ENCODE measurements around the gene LDLRAD3. TPM values are rescaled to one million over a fixed set of nuclear protein-coding genes. Genes with fewer than 3 reads are reported as not detected.
A peak's percentile ranks its signal among the peaks of the same experiment; 100 is the strongest.

LDLRAD3 gene
- total and polyA plus RNA-seq, 9 donors: 14.5 to 32.4 (median 17.2) TPM

- DNase-seq: no peak
- TF ChIP-seq, protein P1, sequence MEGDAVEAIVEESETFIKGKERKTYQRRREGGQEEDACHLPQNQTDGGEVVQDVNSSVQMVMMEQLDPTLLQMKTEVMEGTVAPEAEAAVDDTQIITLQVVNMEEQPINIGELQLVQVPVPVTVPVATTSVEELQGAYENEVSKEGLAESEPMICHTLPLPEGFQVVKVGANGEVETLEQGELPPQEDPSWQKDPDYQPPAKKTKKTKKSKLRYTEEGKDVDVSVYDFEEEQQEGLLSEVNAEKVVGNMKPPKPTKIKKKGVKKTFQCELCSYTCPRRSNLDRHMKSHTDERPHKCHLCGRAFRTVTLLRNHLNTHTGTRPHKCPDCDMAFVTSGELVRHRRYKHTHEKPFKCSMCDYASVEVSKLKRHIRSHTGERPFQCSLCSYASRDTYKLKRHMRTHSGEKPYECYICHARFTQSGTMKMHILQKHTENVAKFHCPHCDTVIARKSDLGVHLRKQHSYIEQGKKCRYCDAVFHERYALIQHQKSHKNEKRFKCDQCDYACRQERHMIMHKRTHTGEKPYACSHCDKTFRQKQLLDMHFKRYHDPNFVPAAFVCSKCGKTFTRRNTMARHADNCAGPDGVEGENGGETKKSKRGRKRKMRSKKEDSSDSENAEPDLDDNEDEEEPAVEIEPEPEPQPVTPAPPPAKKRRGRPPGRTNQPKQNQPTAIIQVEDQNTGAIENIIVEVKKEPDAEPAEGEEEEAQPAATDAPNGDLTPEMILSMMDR (IDR thresholded peaks at IDR 0.05): no peak
- TF ChIP-seq POLR2A (IDR thresholded peaks at IDR 0.05) (no peak), EP300 (IDR thresholded peaks at IDR 0.05) (no peak)
- no peaks in the 10 kb centered on the region for H3K9me3 ChIP-seq
- WGBS, 3 donors: 36 to 59% (median 39%) methylated on average over 4 of the region's 4 CpGs
- intact Hi-C loops (cut with DNase I): no loop called here
- H3K27me3 ChIP-seq: no peaks in the 10 kb centered on the region
- peaks cover 29% of the 10 kb centered on the region for H3K4me1 ChIP-seq (ENCODE audit: insufficient read depth)
- H3K4me3 ChIP-seq: no peak overlapping the region
- no peaks in the 10 kb centered on the region for H3K36me3 ChIP-seq
- H3K27ac ChIP-seq: no peak overlapping the region
These were observed 35.0 kb downstream of the LDLRAD3 start for GRCh38 chr11:35978891-35979290.

- Histone ChIP-seq H3K27ac (peak overlapping the region in 1 of 2 donors; percentile 53), H3K9me3 (no peaks in the 10 kb centered on the region), H3K36me3 (no peaks in the 10 kb centered on the region), H3K4me3 (no peak overlapping the region), H3K4me1 (ENCODE audit: insufficient read depth) (peaks cover 33% of the 10 kb centered on the region), H3K27me3 (no peaks in the 10 kb centered on the region)
- 18 to 48% (median 25%) methylated on average over 9 of the region's 9 CpGs for WGBS, 3 donors
- intact Hi-C loops (cut with DNase I): no loop called here
- TF ChIP-seq, protein P1 (IDR thresholded peaks at IDR 0.05): no peak
- TF ChIP-seq POLR2A (IDR thresholded peaks at IDR 0.05): no peak
- no peak for TF ChIP-seq EP300 (IDR thresholded peaks at IDR 0.05)
- DNase-seq: no peak
These were observed 37.0 kb downstream of the LDLRAD3 start for GRCh38 chr11:35980686-35981390.

DNA sequence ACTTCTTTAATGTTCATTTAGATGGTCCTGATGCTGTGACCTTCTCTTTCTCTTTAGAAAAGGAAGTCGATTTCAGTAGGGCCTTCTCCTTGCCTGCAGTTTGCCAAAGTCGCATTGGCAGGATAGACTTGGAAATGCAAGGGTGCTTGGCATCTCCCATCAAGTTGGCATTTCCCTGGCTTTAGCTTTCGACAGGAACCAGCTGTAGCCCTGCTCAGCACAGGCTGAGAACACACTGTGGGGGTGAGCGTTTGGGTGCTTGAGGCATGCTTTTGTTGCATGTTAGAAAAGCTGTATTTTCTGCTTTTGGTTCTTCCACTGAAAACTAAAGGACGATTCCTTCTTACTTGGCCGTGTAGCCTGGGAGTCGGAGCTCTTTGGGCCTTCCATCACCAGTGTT, 37.7 kb downstream of the LDLRAD3 start:
- Histone ChIP-seq H3K27me3 (no peaks in the 10 kb centered on the region), H3K4me1 (ENCODE audit: insufficient read depth) (peaks cover 33% of the 10 kb centered on the region), H3K9me3 (no peaks in the 10 kb centered on the region), H3K4me3 (no peak overlapping the region), H3K27ac (no peak overlapping the region), H3K36me3 (no peaks in the 10 kb centered on the region)
- intact Hi-C loops (cut with DNase I): no loop called here
- WGBS, 3 donors: 20 to 43% (median 33%) methylated on average over 7 of the region's 7 CpGs
- TF ChIP-seq POLR2A (IDR thresholded peaks at IDR 0.05) (no peak), EP300 (IDR thresholded peaks at IDR 0.05) (no peak)
- TF ChIP-seq, protein P1 (IDR thresholded peaks at IDR 0.05): no peak
- peak; percentile 19 to 51 (median 39) for DNase-seq

DNA sequence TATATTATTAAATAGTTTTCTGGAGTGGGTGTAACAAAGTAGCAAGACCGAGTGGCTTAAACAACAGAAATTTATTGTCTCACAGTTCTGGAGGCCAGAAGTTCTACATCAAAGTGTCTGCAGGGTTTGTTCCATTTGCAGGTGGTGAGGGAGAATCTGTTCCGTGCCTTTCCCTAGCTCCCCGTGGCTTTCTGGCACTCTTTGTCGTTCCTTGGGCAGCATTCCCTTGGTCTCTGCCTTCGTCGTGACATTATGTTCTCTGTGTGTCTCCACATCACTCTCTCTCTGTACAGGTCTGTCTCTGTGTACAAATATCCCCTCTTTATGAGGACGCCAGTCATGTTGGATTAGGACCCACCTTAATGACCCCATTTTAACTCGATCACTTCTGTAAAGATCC, 38.2 kb downstream of the LDLRAD3 start:
- no peaks in the 10 kb centered on the region for H3K27me3 ChIP-seq
- H3K4me1 ChIP-seq (ENCODE audit: insufficient read depth): peaks cover 33% of the 10 kb centered on the region
- no peak overlapping the region for H3K27ac ChIP-seq
- no peaks in the 10 kb centered on the region for H3K36me3 ChIP-seq
- intact Hi-C loops (cut with DNase I): no loop called here
- no peaks in the 10 kb centered on the region for H3K9me3 ChIP-seq
- no peak for DNase-seq
- TF ChIP-seq, protein P1 (IDR thresholded peaks at IDR 0.05): no peak
- TF ChIP-seq EP300 (IDR thresholded peaks at IDR 0.05) (no peak), POLR2A (IDR thresholded peaks at IDR 0.05) (no peak)
- WGBS, 3 donors: 43 to 54% (median 49%) methylated on average over 8 of the region's 8 CpGs
- no peak overlapping the region for H3K4me3 ChIP-seq

Measured in ovary (tissue), 9 donors.